HG03432 (cell line): ENCODE results near the gene PLPPR3.

ENCODE experiments used
- ATAC-seq: cut with Tn5 transposase; IDR thresholded peaks from one replicate; pipeline ENCODE4 v1.9.1; 2021; ENCODE audit warnings: mild to moderate bottlenecking, moderate library complexity; ENCODE audit not compliant: unreplicated experiment

PLPPR3 gene

GRCh38 chr19:778910-779653 lies 42.7 kb downstream of the PLPPR3 start:
- no peak for ATAC-seq

DNA sequence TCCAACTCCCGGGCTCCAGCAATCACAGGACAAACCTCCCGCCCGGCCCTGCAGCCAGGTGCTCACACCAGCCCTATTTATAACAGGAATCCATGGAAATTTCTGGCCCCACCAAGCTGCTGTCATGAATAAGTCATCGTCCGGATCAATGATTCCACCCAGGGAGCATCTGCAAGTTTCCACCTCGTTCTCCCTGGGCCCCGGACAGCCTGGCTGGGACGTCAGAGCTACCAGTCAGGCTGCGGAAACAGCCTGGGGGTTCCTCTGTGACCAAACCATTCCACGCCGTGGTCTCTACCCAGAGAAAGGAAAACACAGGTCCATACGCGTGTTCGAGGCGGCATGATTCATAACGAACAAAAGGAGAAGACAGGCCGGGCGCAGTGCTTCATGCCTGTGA lies 45.2 kb downstream of the PLPPR3 start:
- ATAC-seq: no peak

DNA sequence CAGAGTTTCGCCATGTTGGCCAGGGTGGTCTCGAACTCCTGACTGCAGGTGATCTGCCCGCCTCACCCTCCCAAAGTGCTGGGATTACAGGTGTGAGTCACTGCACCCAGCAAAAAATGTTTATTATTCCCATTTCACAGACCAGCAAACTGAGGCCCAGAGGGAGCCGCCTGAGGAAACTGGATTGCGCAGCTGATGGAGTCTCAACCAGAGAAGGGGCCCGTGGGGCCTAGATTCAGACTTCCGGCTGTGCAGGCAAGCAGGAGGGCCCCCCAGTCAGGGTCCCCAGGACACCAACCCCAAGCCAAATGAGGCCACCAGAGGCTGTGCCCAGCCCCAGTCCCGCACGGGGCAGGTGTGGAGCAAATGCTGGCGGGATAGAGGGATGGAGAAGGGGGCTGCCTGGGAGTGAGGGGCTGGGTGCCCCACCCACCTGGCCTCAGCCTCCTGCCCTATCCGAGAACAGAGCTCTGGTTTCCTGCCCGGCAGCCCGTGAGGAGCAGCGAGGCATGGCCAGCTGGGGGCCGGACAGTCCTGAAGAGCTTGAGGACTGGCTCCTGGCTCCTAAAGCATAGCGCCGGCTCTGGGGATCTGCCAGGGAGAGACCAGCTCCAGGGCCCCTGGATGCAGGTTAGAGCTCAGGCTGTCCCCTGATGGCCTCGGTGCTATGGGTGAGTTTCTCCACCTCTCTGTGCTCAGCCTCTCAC lies 48.9 kb downstream of the PLPPR3 start:
- no peak for ATAC-seq

DNA sequence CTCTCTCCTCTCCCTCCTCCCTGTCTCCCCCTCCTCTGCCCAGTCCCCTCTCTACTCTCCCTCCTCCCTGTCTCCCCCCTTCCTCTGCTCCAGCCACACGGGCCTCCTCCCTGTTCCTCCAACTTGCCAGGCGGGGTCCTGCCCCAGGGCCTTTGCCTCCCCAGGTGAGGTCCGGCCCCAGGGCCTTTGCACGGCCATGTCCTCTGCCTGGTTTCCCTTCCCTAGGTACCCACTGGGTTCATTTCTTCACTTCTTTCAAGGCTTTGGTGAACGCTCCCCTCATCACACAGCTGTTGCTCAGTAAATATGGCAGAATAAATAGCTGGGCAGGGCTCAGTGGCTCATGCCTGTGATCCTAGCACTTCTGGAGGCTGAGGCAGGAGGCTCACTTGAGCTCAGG lies 49.7 kb downstream of the PLPPR3 start:
- no peak for ATAC-seq

DNA sequence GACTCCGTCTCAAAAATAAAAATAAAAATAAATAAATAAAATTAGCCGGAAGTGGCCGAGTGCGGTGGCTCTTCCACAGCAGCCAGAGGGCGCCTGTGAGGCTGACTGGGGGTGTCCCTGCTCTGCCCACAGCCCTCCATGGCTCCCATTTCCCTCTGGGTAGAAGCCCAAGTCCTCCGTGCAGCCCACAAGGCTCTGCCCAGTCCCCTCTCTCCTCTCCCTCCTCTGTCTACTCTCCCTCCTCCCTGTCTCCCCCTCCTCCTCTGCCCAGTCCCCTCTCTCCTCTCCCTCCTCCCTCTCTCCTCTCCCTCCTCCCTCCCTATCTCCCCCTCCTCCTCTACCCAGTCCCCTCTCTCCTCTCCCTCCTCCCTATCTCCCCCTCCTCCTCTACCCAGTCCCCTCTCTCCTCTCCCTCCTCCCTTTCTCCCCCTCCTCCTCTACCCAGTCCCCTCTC lies 50.4 kb downstream of the PLPPR3 start:
- ATAC-seq: no peak

- ATAC-seq: no peak
Measured at GRCh38 chr19:769616-770015, 52.1 kb downstream of the PLPPR3 start.

- ATAC-seq: no peak
Measured at GRCh38 chr19:768424-768823, 53.3 kb downstream of the PLPPR3 start.

- ATAC-seq: no peak
Measured at GRCh38 chr19:765179-765738, 56.5 kb downstream of the PLPPR3 start.

GRCh38 chr19:764301-764700 lies 57.5 kb downstream of the PLPPR3 start:
- ATAC-seq: no peak

GRCh38 chr19:763869-764268 lies 57.9 kb downstream of the PLPPR3 start:
- no peak for ATAC-seq

- no peak for ATAC-seq
Measured at GRCh38 chr19:763181-763580, 58.6 kb downstream of the PLPPR3 start.
